ENCODE measurements around the gene RNF222.
"Not testable (repeated sequence)": the region's sequence is repeated elsewhere in the genome, so short reads cannot be mapped to it uniquely, and the experiment has no call there.

RNF222 gene

DNA sequence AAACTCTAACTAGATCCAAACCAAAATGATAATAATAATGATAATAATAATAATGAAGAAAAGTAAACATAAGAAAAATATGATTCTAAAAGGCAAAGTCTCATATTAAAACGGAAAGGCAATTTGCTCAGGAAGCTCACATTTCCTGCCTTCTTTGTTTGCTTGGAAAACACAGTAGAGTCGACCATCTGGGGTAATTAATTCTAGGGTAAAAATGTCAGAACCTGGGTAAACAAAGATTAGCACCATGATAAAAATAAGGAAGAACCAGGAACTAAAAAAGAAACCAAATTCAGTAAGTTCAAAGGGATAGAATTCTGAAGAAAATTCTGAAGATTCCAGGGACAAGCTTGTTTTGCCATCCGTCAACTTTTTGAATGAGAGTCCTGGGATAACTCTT lies 37.4 kb downstream of the RNF222 start:
- no peak for TF ChIP-seq CTCF (IDR thresholded peaks at IDR 0.05; ENCODE audit: control extremely low read depth, extremely low read depth, low read depth, missing control alignments)
- no peak for DNase-seq (ENCODE audit: extremely low spot score)
- CTCF ChIA-PET: interaction anchor here (1.6 to 3.7 kb wide), 4 partner anchors 11 to 386 kb away, joined by 6 to 18 read pairs (median 6); partner anchors contain the start of gene KRABD2
- POLR2A ChIA-PET: no interaction called here

DNA sequence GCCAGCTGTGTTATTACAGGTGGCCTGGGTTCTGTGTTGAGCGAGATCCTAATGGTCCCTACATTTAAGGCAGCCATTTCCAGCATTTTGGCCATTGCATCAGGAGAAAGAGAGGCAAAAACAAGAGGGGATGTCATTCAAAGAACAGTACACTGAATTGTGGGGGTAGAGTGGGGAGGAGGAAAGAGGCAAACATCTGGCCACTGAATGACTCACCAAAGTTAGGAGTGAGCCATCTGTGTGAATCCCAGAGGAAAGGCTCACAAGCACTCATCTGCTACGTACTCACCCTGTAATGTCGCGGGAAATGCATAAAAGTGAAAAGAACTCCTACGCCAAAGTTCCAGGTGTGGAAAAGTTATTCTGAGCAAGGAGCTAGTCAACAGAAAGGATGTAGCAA lies 37.9 kb downstream of the RNF222 start:
- DNase-seq (ENCODE audit: extremely low spot score): no peak

GRCh38 chr17:8357910-8358309 lies 39.7 kb downstream of the RNF222 start:
- no peak for TF ChIP-seq CTCF (IDR thresholded peaks at IDR 0.05; ENCODE audit: control extremely low read depth, extremely low read depth, low read depth, missing control alignments)
- ChIA-PET CTCF (interaction anchor here (1.2 kb wide), 1 partner anchor 20 kb away, joined by 3 read pairs; no protein-coding TSS in a partner anchor), POLR2A (no interaction called here)
- DNase-seq (ENCODE audit: extremely low spot score): no peak

More for the DNA sequence above, 37.9 kb downstream of the RNF222 start:
- no peak for TF ChIP-seq CTCF (IDR thresholded peaks at IDR 0.05; ENCODE audit: control extremely low read depth, extremely low read depth, low read depth, missing control alignments)
- CTCF ChIA-PET: interaction anchor here (1.6 to 3.7 kb wide), 4 partner anchors 11 to 386 kb away, joined by 6 to 18 read pairs (median 6); partner anchors contain the start of gene KRABD2
- POLR2A ChIA-PET: no interaction called here

DNA sequence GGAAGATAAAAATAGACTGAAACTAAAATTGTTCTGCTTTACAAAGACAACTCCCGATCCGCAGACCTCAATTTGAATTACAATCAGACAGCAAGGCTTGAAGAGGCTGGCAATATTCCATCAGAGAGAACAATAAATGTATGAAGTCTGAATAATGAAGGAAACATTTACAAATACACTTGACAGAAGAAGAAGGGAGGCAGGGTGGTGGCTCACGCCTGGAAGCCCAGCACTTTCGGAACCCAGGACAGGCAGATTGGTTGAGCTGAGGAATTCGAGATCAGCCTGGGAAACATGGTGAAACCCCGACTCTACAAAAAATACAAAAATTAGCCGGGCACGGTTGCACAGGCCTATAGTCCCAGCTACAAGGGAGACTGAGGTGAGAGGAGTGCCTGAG lies 43.4 kb downstream of the RNF222 start:
- CTCF ChIA-PET: interaction anchor here (1.1 to 1.6 kb wide), 2 partner anchors 19 to 29 kb away, joined by 3 to 5 read pairs; no protein-coding TSS in a partner anchor
- POLR2A ChIA-PET: no interaction called here
- TF ChIP-seq CTCF (IDR thresholded peaks at IDR 0.05; ENCODE audit: control extremely low read depth, extremely low read depth, low read depth, missing control alignments): no peak
- no peak for DNase-seq (ENCODE audit: extremely low spot score)

GRCh38 chr17:8353736-8354135 lies 43.9 kb downstream of the RNF222 start:
- ChIA-PET CTCF (interaction anchor here (1.1 to 1.6 kb wide), 2 partner anchors 18 to 30 kb away, joined by 3 to 5 read pairs; no protein-coding TSS in a partner anchor), POLR2A (no interaction called here)
- TF ChIP-seq CTCF (IDR thresholded peaks at IDR 0.05; ENCODE audit: control extremely low read depth, extremely low read depth, low read depth, missing control alignments): no peak
- DNase-seq (ENCODE audit: extremely low spot score): no peak

DNA sequence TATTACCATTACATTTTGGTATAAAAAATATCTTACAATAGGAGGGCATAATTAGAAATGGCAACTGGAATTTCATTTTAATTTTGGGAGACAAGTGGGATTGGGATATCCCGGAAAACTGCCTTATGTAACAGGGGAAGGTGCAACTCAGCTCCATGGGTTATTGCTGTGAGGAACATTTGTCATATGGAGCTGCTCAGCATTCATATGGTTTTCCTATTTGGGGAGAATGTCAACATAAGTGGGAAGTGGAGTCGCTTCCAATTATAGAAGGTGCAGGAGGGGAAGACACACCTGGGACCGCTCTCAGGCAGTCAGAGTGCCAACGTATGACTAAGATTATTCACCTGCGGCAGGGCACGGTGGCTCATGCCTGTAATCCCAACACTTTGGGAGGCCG lies 47.3 kb downstream of the RNF222 start:
- ChIA-PET POLR2A (no interaction called here), CTCF (no interaction called here)
- no peak for DNase-seq (ENCODE audit: extremely low spot score)
- TF ChIP-seq CTCF (IDR thresholded peaks at IDR 0.05; ENCODE audit: control extremely low read depth, extremely low read depth, low read depth, missing control alignments): no peak

DNA sequence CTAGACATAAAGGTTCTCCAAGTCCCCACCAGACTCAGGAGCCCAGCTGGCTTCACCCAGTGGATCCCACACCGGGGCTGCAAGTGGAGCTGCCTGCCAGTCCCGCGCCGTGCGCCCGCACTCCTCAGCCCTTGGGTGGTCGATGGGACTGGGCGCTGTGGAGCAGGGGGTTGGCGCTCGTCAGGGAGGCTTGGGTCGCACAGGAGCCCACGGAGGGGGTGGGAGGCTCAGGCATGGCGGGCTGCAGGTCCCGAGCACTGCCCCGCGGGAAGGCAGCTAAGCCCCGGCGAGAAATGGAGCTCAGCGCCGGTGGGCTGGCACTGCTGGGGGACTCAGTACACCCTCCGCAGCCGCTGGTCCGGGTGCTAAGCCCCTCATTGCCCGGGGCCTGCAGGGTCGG lies 50.6 kb downstream of the RNF222 start:
- POLR2A ChIA-PET; DNase-seq (ENCODE audit: extremely low spot score): not testable (repeated sequence)
- CTCF ChIA-PET: interaction anchor here (1.4 to 1.7 kb wide), 2 partner anchors 9 to 30 kb away, joined by 3 to 4 read pairs; partner anchors contain the start of gene KRABD2

Data from GM10248 (cell line).